ENCODE results near the gene OLIG3.

The OLIG3 gene

DNA sequence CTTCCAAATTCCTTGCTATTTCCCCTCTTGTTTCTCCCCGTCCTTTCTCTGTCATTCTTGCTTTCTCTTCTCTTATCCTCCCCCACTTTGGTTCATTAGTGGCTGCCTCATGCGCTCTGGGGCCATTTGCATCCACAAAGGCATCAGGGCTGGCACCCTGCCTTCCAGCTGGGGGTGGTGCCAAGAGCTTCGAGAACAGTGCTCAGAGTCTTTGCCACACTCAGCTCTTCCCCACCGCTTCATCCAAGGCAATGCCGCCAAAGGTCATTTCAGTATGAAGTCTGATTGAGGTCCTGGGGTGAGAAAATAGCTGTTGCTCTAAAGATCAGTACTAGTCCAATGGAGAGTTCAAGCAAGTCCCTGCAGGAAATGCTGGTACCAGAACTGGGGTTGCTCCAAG lies 22.7 kb downstream of the OLIG3 start:
- no peak for DNase-seq (ENCODE audit: low read depth in 3 of 3)

DNA sequence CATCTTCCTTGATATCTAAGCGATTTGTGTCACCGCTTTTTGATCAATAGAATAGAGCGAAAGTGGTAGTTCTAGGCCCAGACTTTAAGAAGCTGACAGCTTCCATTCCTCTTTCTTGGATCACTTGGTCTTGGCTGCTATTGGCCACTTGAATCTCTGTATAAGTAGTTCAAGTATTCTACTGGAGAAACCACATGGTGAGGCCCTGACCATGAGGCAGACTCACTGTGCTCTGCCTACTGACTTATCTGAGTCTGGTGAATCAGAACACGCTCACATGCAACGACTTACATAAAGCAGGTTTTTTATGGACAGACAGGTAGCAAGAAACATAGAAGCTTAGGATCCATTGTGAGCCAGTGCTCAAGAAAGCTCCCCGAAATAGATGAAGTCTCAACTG lies 27.0 kb downstream of the OLIG3 start:
- no peak for DNase-seq (ENCODE audit: low read depth in 3 of 3)

DNA sequence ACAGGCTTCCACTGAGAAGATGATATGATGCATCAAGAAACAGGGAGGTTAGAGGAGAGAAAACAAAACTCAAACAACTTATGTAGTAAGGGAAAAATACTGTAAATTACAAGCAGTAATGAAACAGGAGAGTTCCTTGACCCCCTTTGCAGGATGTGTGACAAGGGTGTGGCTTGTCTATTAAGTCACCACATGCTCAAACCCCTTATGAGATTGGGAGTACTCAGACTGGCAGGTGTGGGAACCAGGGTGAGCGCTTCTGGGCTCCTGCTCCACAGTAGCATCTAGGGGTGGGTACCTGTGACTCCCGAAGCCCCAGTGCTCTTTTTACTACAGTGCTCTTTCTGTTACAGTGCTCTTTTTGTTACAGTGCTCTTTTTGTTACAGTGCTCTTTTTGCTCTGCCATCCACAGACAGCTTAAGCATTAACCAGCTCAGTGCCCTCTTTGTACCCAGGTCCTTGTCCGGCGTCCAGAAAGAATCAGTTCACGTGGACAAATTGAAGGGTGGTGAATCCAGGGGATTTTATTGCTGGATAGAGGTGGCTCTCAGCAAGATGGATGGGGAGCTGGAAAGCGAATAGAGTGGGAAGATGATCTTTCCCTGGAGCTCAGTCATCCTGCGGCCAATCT lies 28.7 kb downstream of the OLIG3 start:
- no peak for DNase-seq (ENCODE audit: low read depth in 3 of 3)

DNA sequence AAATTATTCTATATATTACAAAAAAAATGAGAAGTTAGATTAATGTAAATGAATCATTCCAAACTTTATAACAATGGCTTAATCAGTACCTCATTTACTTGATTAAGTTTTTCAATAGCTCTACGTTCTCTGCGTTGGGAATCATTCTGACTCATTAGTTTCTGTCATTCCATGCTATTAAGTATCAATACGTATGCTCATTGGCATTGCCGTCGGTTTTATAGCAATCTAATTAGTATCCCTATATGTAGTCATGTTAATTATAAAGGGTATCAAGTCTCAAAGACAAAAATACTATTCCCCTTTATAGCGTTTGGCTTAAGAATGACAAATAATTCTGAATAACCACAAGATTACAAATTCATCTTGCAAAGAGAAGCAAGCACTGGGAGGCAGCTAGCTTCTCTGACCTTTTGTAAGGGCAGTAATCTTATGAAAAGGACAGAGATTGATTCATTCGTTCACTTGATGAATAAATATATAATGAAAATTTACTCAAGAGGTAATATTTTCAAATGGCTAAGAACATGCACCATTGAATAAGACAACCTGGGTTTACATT lies 41.8 kb downstream of the OLIG3 start:
- no peak for DNase-seq (ENCODE audit: low read depth in 3 of 3)

DNA sequence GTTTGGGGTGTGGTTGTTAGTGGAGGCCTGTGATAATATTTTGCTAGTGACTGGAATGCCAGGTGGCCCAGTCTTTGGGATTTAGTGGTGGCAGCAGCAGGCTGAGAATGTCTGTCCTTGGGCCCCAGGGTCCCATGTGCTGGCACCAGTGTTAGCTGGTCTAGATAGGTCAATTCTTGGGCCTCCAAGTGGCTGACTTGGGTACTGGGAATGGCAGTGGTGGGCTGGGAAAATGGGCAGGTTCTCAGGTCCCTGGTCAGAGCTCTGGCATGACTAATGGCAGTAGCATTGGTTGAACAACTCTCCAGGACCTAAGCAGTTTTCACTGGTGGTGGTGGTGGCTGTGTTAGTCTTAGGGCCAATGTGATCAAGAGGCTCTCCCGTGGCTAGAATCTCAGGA lies 50.3 kb downstream of the OLIG3 start:
- DNase-seq (ENCODE audit: low read depth in 3 of 3), result no peak

Measured in stimulated activated CD4-positive, alpha-beta T cell treated with anti-CD3 and anti-CD28 coated beads, TNF-alpha, amount 100 ng/mL, for 24 hours (primary cell).